HG03025 (cell line): ENCODE data around the gene SPTBN5.

Source experiments
- ATAC-seq: cut with Tn5 transposase; IDR thresholded peaks from one replicate; pipeline ENCODE4 v1.9.1; 2021; ENCODE audit warnings: mild to moderate bottlenecking, moderate library complexity; ENCODE audit not compliant: unreplicated experiment, low FRiP score

Gene SPTBN5

GRCh38 chr15:41927536-41927935 is 33.7 kb upstream of the SPTBN5 start:
- ATAC-seq: no peak

- ATAC-seq: no peak
Observed at GRCh38 chr15:41926185-41927056, 32.6 kb upstream of the SPTBN5 start.

- ATAC-seq: no peak
Observed at GRCh38 chr15:41925086-41925608, 31.3 kb upstream of the SPTBN5 start.

- no peak for ATAC-seq
Observed at GRCh38 chr15:41923401-41923997, 29.6 kb upstream of the SPTBN5 start.

- ATAC-seq: no peak
Observed at GRCh38 chr15:41922353-41922752, 28.5 kb upstream of the SPTBN5 start.

GRCh38 chr15:41921639-41922038 is 27.8 kb upstream of the SPTBN5 start:
- no peak for ATAC-seq

GRCh38 chr15:41921167-41921566 is 27.3 kb upstream of the SPTBN5 start:
- ATAC-seq: no peak

- no peak for ATAC-seq
Observed at GRCh38 chr15:41919954-41920538, 26.2 kb upstream of the SPTBN5 start.

GRCh38 chr15:41919201-41919820 is 25.5 kb upstream of the SPTBN5 start:
- ATAC-seq: no peak

GRCh38 chr15:41918506-41919126 is 24.8 kb upstream of the SPTBN5 start:
- ATAC-seq: no peak

GRCh38 chr15:41917767-41918430 is 24.0 kb upstream of the SPTBN5 start:
- ATAC-seq: no peak

- no peak for ATAC-seq
Observed at GRCh38 chr15:41915255-41915994, 21.6 kb upstream of the SPTBN5 start.

GRCh38 chr15:41914411-41914810 is 20.6 kb upstream of the SPTBN5 start:
- ATAC-seq: no peak

GRCh38 chr15:41913256-41913655 is 19.4 kb upstream of the SPTBN5 start:
- no peak for ATAC-seq

GRCh38 chr15:41911691-41912345 is 18.0 kb upstream of the SPTBN5 start:
- no peak for ATAC-seq

- ATAC-seq: no peak
Observed at GRCh38 chr15:41908736-41909461, 15.0 kb upstream of the SPTBN5 start.

- ATAC-seq: no peak
Observed at GRCh38 chr15:41907141-41907540, 13.3 kb upstream of the SPTBN5 start.

- ATAC-seq: no peak
Observed at GRCh38 chr15:41906608-41907007, 12.8 kb upstream of the SPTBN5 start.
